GM18508 (cell line): ENCODE measurements around the gene TTC39C.
A peak's percentile ranks its signal among the peaks of the same experiment; 100 is the strongest.
"Not testable (repeated sequence)": the region's sequence is repeated elsewhere in the genome, so short reads cannot be mapped to it uniquely, and the experiment has no call there.

Experiments
- ATAC-seq: cut with Tn5 transposase; IDR thresholded peaks from one replicate; pipeline ENCODE4 v1.9.1; 2021; ENCODE audit warnings: moderate number of reproducible peaks; ENCODE audit not compliant: insufficient read depth, unreplicated experiment

TTC39C gene

GRCh38 chr18:24118750-24119577, 104.4 kb downstream of the TTC39C start:
- ATAC-seq = no peak

- ATAC-seq = no peak
Measured at GRCh38 chr18:24120676-24121075, 106.1 kb downstream of the TTC39C start.

GRCh38 chr18:24121625-24122024, 107.1 kb downstream of the TTC39C start:
- no peak for ATAC-seq

- ATAC-seq = no peak
Measured at GRCh38 chr18:24126155-24126961, 111.8 kb downstream of the TTC39C start.

- no peak for ATAC-seq
Measured at GRCh38 chr18:24127735-24128134, 113.2 kb downstream of the TTC39C start.

- ATAC-seq = no peak
Measured at GRCh38 chr18:24128700-24129099, 114.1 kb downstream of the TTC39C start.

- no peak for ATAC-seq
Measured at GRCh38 chr18:24130494-24130893, 115.9 kb downstream of the TTC39C start.

GRCh38 chr18:24136967-24137373, 122.4 kb downstream of the TTC39C start:
- ATAC-seq = no peak

- ATAC-seq = no peak
Measured at GRCh38 chr18:24138409-24138788, 123.8 kb downstream of the TTC39C start.

- ATAC-seq = peak; percentile 70
Measured at GRCh38 chr18:24138789-24139616, 124.4 kb downstream of the TTC39C start, which contains the start of gene CABYR. Gene CABYR (plus strand): TSS chr18:24139062. CDS start chr18:24143115, 4,053 bp downstream.

GRCh38 chr18:24140697-24141096, 126.1 kb downstream of the TTC39C start:
- no peak for ATAC-seq

GRCh38 chr18:24142376-24142775, 127.8 kb downstream of the TTC39C start:
- no peak for ATAC-seq

GRCh38 chr18:24149591-24149990, 135.0 kb downstream of the TTC39C start:
- ATAC-seq = not testable (repeated sequence)

- ATAC-seq = no peak
Measured at GRCh38 chr18:24153397-24153796, 138.8 kb downstream of the TTC39C start.

GRCh38 chr18:24157855-24158254, 143.3 kb downstream of the TTC39C start:
- no peak for ATAC-seq

- no peak for ATAC-seq
Measured at GRCh38 chr18:24160086-24160485, 145.5 kb downstream of the TTC39C start.

- ATAC-seq = no peak
Measured at GRCh38 chr18:24161304-24161703, 146.8 kb downstream of the TTC39C start.

GRCh38 chr18:24168496-24168895, 153.9 kb downstream of the TTC39C start:
- no peak for ATAC-seq

- ATAC-seq = no peak
Measured at GRCh38 chr18:24170360-24170759, 155.8 kb downstream of the TTC39C start.

GRCh38 chr18:24173997-24174396, 159.4 kb downstream of the TTC39C start:
- no peak for ATAC-seq
